LNCAP (cell line): ENCODE data around the gene CEP78.

ENCODE experiments used
- CTCF ChIP-seq: fragments of 450-650 bp; IDR thresholded peaks from 2 replicates; pipeline ENCODE4 v1.5.1; 2017; ENCODE audit warnings: mild to moderate bottlenecking

CEP78 gene

GRCh38 chr9:78320030-78320693 is 84.3 kb downstream of the CEP78 start:
- no peak for TF ChIP-seq CTCF

- no peak for TF ChIP-seq CTCF
Observed at GRCh38 chr9:78320875-78321496, 85.1 kb downstream of the CEP78 start.

GRCh38 chr9:78321505-78321904 is 85.6 kb downstream of the CEP78 start:
- no peak for TF ChIP-seq CTCF

GRCh38 chr9:78324068-78324650 is 88.3 kb downstream of the CEP78 start:
- no peak for TF ChIP-seq CTCF

- TF ChIP-seq CTCF = no peak
Observed at GRCh38 chr9:78324682-78325081, 88.8 kb downstream of the CEP78 start.

GRCh38 chr9:78325343-78325742 is 89.5 kb downstream of the CEP78 start:
- TF ChIP-seq CTCF = no peak

GRCh38 chr9:78325846-78326360 is 90.0 kb downstream of the CEP78 start:
- TF ChIP-seq CTCF = no peak
